NB4 (cell line): Measurements from ENCODE around the gene SMPDL3A.

Experiments
- DNase-seq: peaks from one replicate; pipeline ENCODE4 v3.0.0; 2010; ENCODE audit warnings: low read depth
- H3K4me3 ChIP-seq: one replicate; pipeline ENCODE4 v1.5.1; 2011; ENCODE audit warnings: mild to moderate bottlenecking, low read depth, low read length, moderate library complexity
- CTCF ChIP-seq: IDR thresholded peaks from one replicate; pipeline ENCODE4 v1.5.1; 2012; ENCODE audit warnings: low read depth, low read length
- MAX ChIP-seq: IDR thresholded peaks from 2 replicates; pipeline ENCODE4 v1.6.1; 2011; ENCODE audit warnings: low read depth, low read length
- MYC ChIP-seq: IDR thresholded peaks from 2 replicates; pipeline ENCODE4 v1.6.1; 2011; ENCODE audit warnings: low read depth, low read length
- POLR2A ChIP-seq: IDR thresholded peaks from 2 replicates; pipeline ENCODE4 v1.6.1; 2011; ENCODE audit warnings: mild to moderate bottlenecking; ENCODE audit not compliant: insufficient read length; ENCODE audit errors: extremely low read depth

SMPDL3A gene

DNA sequence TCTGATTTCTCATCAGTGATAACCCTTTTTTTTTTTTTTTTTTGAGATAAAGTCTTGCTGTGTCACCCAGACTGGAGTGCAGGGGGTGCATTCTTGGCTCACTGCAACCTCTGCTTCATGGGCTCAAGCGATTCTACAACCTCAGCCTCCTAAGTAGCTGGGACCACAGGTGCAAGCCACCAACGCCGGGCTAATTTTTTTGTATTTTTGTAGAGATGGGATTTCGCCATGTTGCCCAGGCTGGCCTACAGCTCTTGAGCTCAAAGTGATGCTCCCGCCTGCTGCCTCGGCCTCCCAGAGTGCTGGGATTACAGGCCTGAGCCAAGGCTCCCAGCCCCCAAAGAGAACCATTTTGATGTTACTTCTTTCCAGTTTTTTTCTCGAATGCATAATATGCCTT, 7.3 kb upstream of the SMPDL3A start:
- TF ChIP-seq MYC (no peak), MAX (no peak), POLR2A (no peak), CTCF (no peak)
- no peak for DNase-seq
- no peak overlapping the region for H3K4me3 ChIP-seq

- no peak for TF ChIP-seq POLR2A
- TF ChIP-seq MYC, result no peak
- TF ChIP-seq CTCF, result no peak
- TF ChIP-seq MAX, result no peak
- DNase-seq, result no peak
- H3K4me3 ChIP-seq, result no peak overlapping the region
These were observed 5.7 kb upstream of the SMPDL3A start for GRCh38 chr6:122783401-122783800.

- DNase-seq, result no peak
- no peak overlapping the region for H3K4me3 ChIP-seq
- TF ChIP-seq CTCF (no peak), MYC (no peak), POLR2A (no peak), MAX (no peak)
These were observed 3.2 kb upstream of the SMPDL3A start for GRCh38 chr6:122785891-122786290.

DNA sequence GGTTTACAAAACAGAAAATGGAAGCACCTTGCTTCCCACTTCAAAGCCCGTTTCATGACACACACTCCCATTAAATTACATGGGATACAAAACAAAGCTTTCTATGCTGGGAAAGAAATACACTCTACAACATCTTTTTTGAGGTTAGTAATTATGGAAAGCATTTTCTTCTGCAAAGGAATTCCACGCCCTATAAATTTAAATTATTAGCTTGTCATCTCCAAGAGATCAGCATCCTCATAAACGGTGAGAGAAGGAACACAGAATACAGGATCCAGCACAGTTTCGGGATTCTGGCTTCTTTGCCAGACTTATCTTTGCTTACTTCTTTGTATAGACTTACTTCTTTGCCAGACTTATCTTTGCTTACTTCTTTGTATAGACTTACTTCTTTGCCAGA, 1.3 kb upstream of the SMPDL3A start:
- no peak for DNase-seq
- TF ChIP-seq CTCF, result no peak
- no peak for TF ChIP-seq MAX
- TF ChIP-seq MYC, result no peak
- no peak for TF ChIP-seq POLR2A
- H3K4me3 ChIP-seq, result no peak overlapping the region

GRCh38 chr6:122788208-122788607, 850 bp upstream of the SMPDL3A start:
- no peak for TF ChIP-seq MYC
- TF ChIP-seq CTCF, result no peak
- TF ChIP-seq POLR2A, result no peak
- no peak for TF ChIP-seq MAX
- DNase-seq, result no peak
- H3K4me3 ChIP-seq, result no peak overlapping the region
